DND-41 (cell line): ENCODE data around the gene SNX32.

ENCODE experiments used
- ATAC-seq: fragments of 200-7000 bp; cut with Tn5 transposase; 3 replicates; pipeline ENCODE4 v1.9.1; 2021; ENCODE audit warnings: low read depth; ENCODE audit not compliant: insufficient read depth
- DNase-seq: peaks from one replicate; pipeline ENCODE4 v3.0.0-alpha.2; 2020
- H2AFZ ChIP-seq: 2 replicates; pipeline ENCODE4 v1.6.0; 2012; ENCODE audit warnings: low read depth, low read length
- H3K27ac ChIP-seq: 2 replicates; pipeline ENCODE4 v1.5.1; 2012; ENCODE audit warnings: low read length, inconsistent platforms
- H3K27me3 ChIP-seq: fragments of 200-600 bp; sonication (generic); 2 replicates; pipeline ENCODE4 v1.6.0; 2012; ENCODE audit warnings: low read length, mild to moderate bottlenecking, inconsistent platforms; ENCODE audit not compliant: insufficient read depth, poor library complexity
- H3K36me3 ChIP-seq: 2 replicates; pipeline ENCODE4 v1.5.1; 2012; ENCODE audit warnings: low read length, inconsistent platforms; ENCODE audit not compliant: insufficient read depth
- H3K4me1 ChIP-seq: 2 replicates; pipeline ENCODE4 v1.5.1; 2012; ENCODE audit warnings: mild to moderate bottlenecking, low read length; ENCODE audit not compliant: insufficient read depth
- H3K4me2 ChIP-seq: 2 replicates; pipeline ENCODE4 v1.6.0; 2012; ENCODE audit warnings: mild to moderate bottlenecking, moderate library complexity, low read length, inconsistent platforms; ENCODE audit not compliant: insufficient read depth
- H3K4me3 ChIP-seq, 2 experiments: fragments of 200-600 bp in 1 of 2; shearing (Covaris generic) in 1 of 2; 2 replicates each; pipeline ENCODE4 v1.5.1; 2012 to 2016; ENCODE audit warnings: inconsistent platforms in 2 of 2, low read length in 2 of 2, mild to moderate bottlenecking in 2 of 2, low read depth in 1 of 2, moderate library complexity in 1 of 2
- H3K79me2 ChIP-seq: 2 replicates; pipeline ENCODE4 v1.6.0; 2012; ENCODE audit warnings: low read length, inconsistent platforms; ENCODE audit not compliant: insufficient read depth
- H3K9ac ChIP-seq: 2 replicates; pipeline ENCODE4 v1.6.0; 2012; ENCODE audit warnings: low read depth, mild to moderate bottlenecking, inconsistent platforms, low read length, moderate library complexity
- H3K9me3 ChIP-seq: 2 replicates; pipeline ENCODE4 v1.5.1; 2012; ENCODE audit warnings: low read length, moderate library complexity, mild to moderate bottlenecking, inconsistent platforms; ENCODE audit not compliant: insufficient read depth, severe bottlenecking
- H4K20me1 ChIP-seq: 2 replicates; pipeline ENCODE4 v1.6.0; 2012; ENCODE audit warnings: low read length; ENCODE audit not compliant: insufficient read depth
- CTCF ChIP-seq: IDR thresholded peaks from 2 replicates; pipeline ENCODE4 v1.5.1; 2012; ENCODE audit warnings: borderline replicate concordance, low read length, moderate library complexity, mild to moderate bottlenecking; ENCODE audit not compliant: poor library complexity, severe bottlenecking; ENCODE audit errors: extremely low read depth
- EZH2 ChIP-seq: IDR thresholded peaks from 3 replicates; pipeline ENCODE4 v1.6.1; 2012; ENCODE audit warnings: borderline replicate concordance, low read depth, mild to moderate bottlenecking, moderate library complexity, low read length, inconsistent platforms; ENCODE audit not compliant: severe bottlenecking

Gene SNX32

GRCh38 chr11:65857500-65857852 is 23.7 kb downstream of the SNX32 start:
- Histone ChIP-seq H3K27ac (peak overlapping the region; percentile 84), H3K36me3 (peaks cover 70% of the 10 kb centered on the region), H3K4me1 (peaks cover 49% of the 10 kb centered on the region), H3K27me3 (no peaks in the 10 kb centered on the region), H3K4me3 (peak overlapping the region; percentile 50 to 72), H3K9me3 (no peaks in the 10 kb centered on the region), H3K79me2 (peaks cover 65% of the 10 kb centered on the region), H3K9ac (peak overlapping the region; percentile 86), H3K4me2 (peak overlapping the region; percentile 72), H4K20me1 (peaks cover 65% of the 10 kb centered on the region), H2AFZ (peak overlapping the region; percentile 1; the same call in 1 of the 2 replicates)
- no peak for ATAC-seq
- TF ChIP-seq CTCF (no peak), EZH2 (no peak)
- peak; percentile 76 for DNase-seq

- H3K27me3 ChIP-seq = no peaks in the 10 kb centered on the region
- no peaks in the 10 kb centered on the region for H3K9me3 ChIP-seq
- ATAC-seq = peak; percentile 70
- H3K9ac ChIP-seq = peak within 1 kb of the TSS; percentile 86
- H2AFZ ChIP-seq = peak within 1 kb of the TSS; percentile 76
- peak within 1 kb of the TSS; percentile 50 to 72 for H3K4me3 ChIP-seq
- peaks cover 55% of the 10 kb centered on the region for H3K4me1 ChIP-seq
- peaks cover 71% of the 10 kb centered on the region for H3K79me2 ChIP-seq
- peaks cover 59% of the 10 kb centered on the region for H4K20me1 ChIP-seq
- TF ChIP-seq EZH2 = no peak
- H3K36me3 ChIP-seq = peaks cover 70% of the 10 kb centered on the region
- H3K4me2 ChIP-seq = peak within 1 kb of the TSS; percentile 81
- DNase-seq = peak; percentile 98
- peak within 1 kb of the TSS; percentile 84 for H3K27ac ChIP-seq
Measured at GRCh38 chr11:65857853-65858680, 24.3 kb downstream of the SNX32 start, which contains the start of gene CFL1. Gene CFL1, minus strand, starts transcription at chr11:65858180. Its CDS starts 81 bp downstream, at chr11:65858099.

GRCh38 chr11:65858681-65859087 is 24.9 kb downstream of the SNX32 start:
- H3K36me3 ChIP-seq = peaks cover 70% of the 10 kb centered on the region

More at GRCh38 chr11:65858681-65859087, 24.9 kb downstream of the SNX32 start:
- peaks cover 75% of the 10 kb centered on the region for H3K79me2 ChIP-seq
- peak overlapping the region; percentile 81 for H3K27ac ChIP-seq
- H2AFZ ChIP-seq = peak overlapping the region; percentile 76
- ATAC-seq (no peak), DNase-seq (no peak)
- H4K20me1 ChIP-seq = peaks cover 59% of the 10 kb centered on the region
- peak overlapping the region; percentile 86 for H3K9ac ChIP-seq
- TF ChIP-seq CTCF (no peak), EZH2 (no peak)
- H3K4me1 ChIP-seq = peaks cover 61% of the 10 kb centered on the region
- peak overlapping the region; percentile 34 to 72 for H3K4me3 ChIP-seq
- no peaks in the 10 kb centered on the region for H3K27me3 ChIP-seq
- no peaks in the 10 kb centered on the region for H3K9me3 ChIP-seq
- peak overlapping the region; percentile 81 for H3K4me2 ChIP-seq
